Measurements from ENCODE around the gene RUNX3.

RUNX3 gene

DNA sequence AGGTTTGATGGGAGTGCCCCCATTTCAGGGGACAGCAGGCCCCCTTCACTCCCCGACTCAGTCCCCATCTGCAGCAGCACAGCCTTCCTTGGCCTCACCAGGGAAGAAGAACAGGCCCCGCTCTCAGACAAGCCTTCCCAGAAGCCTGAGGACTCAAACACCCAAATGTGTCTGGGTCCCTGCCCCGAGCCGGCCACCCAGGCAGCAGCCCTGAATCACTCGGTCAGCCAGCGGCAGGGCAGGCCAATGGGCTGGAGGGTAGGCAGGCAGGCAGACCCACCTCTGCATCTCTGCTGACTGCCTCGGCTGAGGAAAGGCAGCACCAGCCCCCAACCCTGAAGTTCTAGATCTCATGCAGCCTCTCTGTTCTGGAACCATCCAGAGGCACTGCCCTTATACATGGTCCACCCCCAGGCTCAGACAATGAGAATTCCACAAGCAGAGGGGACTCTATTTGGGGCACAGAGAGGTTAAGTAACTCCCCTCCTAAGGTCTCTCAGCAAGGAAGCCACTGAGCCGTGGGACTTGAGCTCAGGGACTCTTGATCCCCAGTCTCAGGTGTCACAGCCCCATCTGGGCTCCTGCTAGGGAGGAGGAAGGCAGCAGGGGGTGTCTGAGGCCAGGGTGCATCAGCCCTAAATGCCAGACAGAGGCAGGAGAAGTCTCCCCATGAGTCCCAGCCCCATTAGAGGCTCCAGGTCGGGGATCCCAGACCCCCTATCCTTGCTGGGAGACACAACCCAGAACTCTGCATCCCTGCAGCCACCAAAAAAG is 33.2 kb upstream of the RUNX3 start:
- no peak for DNase-seq

DNA sequence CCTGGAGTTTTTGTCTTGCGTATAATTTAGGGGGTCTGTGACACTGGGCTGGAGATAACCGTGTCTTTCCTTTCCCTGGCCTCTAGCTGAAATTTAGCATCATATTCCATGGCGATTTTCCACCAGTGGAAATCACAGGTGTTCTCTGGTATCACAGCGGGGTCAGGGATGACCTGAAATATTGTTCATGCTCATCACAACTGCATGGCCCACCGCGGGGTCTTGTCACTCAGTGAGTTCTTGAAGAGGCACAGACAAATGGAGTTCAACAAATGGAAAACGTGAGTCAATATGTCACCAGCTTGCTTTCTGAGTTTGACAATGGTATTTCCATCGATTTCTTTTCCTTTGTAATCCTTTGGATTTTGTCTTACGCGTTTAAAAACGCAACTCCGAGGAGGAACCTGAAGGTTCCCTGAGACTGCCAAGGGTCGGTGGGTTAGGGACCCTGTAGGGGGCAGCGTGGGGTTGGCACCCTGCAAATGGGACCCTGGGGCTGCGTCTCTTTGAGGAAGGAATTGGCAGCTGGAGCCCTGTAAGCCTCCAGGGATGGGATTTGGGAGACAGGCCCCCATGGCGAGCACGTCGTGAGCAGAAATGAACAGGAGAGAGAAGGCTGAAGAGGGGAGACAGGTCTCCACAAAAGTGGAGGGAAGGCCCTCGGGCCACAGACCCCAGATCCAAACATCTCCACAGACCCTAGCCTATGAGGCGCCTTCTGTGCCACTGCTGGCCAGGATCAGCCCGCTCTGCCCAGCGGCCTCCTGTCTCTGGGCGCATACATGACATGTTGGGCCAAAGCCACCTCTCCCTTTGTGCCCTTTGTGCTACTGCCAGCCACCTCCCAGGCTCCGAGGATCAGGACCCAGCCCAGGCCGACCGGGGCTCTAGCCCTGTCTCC is 32.1 kb upstream of the RUNX3 start:
- DNase-seq = no peak

DNA sequence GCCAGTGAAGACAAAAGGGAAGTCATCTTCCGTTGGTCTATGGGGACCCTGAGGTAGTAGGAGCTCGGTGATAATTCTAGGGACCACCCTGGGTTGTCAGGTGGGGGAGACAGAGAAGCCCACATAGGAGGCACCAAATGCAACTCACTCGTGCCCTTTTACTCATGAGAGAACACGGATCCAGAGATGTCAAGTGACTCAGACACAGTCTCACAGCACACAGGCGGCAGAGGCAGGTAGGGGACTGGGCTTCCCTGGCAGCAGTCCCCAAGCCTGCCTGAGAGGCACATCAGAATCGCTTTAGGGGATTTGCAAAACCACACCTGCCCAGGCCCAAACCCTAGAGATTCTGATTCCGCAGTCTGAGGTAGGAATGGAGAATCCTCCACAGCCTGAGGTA is 31.3 kb upstream of the RUNX3 start:
- DNase-seq = no peak

DNA sequence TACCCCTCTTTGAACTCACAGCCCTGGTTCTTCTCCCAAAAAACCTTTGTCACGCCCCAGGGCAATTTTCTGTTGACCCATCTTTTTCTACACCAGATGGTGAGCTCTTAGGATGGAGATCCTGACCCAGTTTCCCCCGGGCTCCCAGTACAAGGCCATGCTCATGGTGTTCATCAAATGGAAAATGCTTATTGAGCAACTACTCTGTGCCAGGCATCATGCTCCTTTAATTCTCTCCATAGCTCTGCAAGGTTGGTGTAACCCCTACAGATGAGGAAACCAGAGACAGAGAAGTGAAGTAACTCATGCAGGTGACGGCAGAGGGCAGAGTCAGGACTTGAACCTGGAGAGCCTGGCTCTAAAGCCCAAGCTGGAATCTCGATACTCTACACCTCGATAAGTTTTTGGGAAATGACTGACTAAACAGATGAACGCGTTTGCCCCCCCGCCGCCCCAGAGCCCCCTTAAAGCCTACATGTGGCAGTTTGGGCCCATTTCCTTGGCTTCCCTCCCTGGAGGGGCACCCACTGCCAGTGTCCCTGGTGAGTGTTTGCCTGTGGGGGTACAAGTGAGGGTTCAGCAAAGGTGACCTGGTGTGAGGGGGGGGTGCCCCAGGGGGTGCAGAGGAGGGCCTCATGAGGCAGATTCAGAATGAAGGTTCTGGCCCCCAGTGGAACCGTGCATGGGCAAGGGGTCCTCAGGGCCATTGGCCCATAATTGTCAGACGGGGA is 30.2 kb upstream of the RUNX3 start:
- DNase-seq = no peak

DNA sequence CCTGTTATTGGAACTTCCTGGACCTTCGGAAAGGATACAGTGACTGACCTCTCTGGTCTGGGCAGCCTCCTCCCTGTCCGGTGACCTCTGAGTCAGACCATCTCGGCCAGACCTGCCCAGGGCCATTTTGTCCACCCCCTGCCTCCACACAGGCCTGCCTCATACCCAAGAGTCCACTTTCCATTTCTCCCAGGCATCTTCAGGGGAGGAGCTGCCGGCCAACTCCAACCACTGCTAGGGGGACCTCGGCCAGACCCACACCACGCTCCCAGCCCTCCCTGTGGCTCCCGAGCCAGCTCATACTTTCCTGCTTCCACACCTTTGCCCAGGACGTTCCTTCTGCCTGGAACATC is 29.5 kb upstream of the RUNX3 start:
- no peak for DNase-seq

DNA sequence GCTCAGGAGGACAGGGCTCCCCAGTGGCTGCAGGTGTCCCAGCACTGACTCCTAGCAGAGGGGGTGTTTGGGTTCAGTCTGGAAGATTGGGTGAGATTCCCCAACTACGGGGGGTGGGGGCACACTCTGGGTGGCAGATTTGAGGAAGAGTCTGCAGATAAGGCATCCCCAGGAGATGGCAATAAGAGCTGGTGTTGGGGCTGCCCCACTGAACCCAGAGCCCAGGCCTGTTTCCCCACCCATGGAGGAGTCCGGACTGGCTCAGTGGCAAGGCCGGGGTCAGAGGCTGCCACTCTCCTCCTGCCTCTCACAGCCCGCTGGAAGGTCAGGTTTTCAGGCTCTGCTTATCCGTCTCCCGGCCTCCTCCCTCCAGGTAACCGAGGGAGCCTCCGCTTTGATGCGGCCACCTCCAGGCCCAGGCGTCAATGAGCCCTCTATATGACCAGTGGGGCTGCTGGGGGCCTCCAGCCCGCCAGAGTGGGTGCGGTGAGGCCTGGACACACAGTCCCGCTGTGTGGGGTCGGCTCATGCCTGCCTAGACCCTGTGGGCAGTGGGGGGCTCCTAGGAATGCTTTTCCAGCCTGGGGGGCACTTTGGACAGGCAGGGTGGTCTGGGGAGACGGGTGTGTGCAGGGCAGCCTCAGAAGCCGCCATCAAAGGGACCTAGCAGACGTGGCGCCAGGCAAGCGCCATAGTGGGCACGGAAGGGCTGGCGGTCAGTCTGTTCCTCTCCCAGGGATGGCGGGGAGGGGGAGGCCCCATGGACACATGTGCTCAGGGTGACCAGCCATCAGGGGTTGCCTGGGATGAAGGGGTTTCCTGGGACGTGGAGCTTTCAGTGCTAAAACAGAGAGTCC is 28.9 kb upstream of the RUNX3 start:
- no peak for DNase-seq

DNA sequence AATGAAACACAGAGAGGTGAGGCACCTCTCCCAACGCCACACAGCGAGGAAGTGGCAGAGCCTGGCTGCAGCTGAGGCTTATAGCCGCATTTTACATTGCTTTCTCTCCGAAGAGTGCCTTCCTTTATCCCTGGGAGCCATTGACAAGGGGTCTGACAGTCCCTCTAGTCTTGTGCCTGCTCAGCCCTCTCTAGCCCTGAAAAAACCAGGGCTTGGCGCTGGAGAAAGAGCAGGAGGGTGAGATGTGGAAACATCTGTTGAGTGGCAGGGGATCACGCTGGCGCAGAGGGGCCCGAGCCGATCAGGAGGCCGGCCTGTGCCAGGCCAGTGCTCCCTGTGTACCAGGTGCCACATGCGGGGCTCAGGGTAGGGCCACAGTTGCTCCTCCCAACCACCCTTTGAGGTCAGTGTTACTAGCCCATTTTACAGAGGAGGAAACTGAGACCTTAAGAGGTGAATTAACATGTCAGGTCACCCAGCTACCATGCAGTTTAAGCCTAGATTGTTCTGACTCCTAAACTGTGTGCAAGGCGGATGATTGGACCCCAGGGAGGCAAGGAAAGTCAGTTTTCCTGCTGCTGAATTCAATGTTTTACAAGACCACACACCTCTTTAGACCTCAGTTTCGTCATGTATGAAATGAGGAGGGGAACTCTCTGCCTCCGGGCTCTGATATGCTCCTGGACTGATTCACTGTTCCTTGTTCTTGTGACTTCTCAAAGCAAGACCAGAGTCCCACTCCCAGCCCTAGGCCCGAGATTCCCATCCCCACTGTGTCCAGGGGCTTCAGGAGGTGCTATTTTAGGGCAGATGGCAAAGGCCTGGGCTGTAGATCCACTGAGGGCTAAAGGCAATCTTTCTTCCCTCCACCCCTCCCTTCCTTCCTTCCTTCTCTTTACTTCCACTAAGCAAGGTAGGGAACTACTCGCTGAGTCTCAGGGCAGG is 28.0 kb upstream of the RUNX3 start:
- no peak for DNase-seq

DNA sequence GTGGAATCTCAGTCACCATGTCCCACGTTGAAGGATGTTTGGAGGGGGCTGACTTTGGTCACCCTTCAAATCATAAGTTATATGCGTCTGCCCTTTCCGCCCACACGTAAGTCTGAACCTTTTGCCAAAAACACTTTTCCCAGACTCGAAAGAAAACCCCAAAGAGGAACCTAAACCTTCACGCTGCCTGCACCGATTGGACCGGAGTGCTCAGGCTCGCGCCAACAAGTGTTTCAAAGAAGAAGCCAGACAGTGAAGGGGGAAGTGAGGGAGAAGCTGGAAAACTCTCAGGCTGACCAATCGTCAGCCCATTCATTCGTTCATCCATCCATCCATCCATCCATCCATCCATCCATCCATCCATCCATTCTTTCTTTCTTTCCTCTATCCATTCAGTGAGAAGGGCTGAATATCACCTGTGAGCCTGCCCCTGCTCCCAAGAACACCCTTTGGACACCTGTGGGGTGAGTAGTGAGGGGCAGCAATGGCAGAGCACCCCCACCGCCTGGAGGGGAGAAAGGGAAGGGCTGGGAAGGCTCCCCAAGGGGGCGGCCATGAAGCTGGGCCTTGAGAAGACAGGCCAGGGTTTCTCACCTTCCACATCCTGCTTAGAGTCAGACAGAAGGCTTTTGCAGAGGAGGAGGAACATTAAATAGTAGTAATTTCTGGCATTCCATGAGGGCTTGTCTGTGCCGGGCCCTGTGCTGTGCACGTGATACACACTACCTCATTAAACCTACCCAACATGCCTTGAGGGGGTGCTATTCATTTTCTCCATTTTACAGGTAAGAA is 27.1 kb upstream of the RUNX3 start:
- no peak for DNase-seq

DNA sequence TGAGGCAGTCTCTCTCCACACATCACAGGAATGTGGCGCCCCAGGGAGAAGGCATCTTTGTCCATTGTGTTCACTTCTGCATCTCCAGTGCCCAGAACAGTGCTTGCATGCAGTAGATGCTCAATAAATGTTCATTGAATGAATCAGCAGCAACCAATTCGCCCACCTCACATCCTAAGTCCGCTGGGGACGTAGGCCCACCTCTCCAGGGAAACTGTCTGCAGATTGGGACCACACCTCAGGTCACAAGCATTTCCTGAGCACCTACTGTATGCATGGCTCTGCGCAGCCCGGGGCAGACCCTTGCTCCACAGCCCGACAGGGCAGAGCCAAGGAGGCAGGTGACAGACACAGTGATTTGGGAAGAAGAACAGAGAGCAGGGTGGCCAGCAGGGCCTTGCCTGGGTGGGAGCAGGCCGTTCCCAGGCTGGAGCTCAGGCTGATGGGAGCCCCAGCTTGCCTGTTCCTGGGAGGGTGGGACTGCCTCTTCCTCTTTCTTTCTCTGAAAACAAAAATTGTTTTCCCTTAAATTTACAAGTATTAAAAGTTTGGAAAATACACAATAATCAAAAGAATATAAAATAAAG is 25.8 kb upstream of the RUNX3 start:
- no peak for DNase-seq

DNA sequence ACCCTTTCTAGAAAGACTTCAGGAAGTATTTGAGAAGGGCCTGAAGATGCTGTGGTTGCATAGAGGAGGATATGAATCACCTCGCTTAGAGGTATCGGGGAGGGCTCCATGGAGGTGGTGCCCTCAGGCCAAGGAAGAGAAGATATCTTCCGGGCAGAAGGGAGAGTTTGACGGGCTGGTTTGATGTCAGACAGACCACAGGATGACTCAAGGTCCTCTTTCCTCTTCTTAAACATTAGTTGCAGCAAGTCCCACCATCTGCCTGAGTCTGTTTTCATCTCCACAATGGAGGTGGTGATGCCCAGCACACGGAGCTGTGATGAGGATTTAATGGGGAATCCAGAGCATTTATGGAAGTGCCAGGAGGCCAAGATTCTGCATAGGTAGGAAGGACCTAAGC is 25.1 kb upstream of the RUNX3 start:
- DNase-seq = peak; percentile 62

DNA sequence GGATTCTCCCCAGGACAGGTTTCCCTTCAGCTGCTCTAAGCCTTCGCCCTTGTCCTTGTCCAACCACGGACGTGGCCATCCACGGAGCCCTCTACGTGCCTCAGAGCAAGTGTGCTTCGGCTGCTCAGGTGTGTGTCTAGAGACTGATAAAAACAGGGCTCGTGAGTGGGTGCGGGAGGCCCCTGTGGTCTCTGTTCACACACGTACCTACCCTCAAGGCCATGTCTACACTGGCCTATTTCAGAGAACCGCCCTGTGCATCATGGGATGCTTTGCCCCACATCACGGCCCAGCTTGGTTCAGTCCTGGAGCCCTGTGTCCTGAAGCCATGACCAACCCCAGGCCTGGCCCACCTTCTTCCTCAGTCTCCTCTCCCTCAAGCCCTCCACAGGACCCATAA is 24.6 kb upstream of the RUNX3 start:
- DNase-seq = no peak

DNA sequence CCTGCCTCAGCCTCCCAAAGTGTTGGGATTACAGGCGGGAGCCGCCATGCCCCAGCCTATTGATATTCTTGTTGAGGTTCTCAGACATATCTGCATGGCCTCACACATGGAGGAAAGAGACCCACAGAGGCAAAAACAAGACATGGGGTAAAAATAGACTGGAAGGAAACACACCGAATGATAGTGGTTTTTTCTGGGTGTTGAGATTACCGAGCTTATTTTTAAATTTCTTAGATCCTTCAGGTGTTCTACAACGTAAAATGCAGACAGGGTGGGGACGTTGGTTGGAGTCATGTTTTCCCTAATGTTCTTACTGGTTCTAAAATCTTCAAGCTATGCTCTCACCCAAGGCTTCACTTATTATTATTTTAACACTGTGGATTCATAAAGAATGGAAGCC is 23.9 kb upstream of the RUNX3 start:
- no peak for DNase-seq

DNA sequence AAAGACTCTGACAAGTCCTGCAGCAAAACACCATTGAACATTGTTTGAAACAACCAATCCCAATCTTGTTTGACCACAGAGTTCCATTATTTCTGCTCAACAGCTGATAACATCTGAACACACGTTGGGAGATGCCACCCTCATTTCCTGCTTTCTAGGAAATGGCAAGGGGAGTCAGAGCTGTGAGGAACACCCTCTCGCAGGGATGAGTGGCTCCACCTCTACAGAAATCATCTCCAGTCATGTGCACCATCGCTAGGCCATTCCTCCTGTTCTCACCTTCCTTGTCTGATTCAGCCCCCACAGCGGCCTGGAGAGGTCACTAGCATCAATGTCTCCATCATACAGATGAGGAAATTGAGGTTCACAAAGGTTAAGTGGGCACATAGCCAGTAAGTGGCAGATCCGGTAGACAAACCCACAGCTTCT is 22.4 kb upstream of the RUNX3 start:
- DNase-seq = no peak

DNA sequence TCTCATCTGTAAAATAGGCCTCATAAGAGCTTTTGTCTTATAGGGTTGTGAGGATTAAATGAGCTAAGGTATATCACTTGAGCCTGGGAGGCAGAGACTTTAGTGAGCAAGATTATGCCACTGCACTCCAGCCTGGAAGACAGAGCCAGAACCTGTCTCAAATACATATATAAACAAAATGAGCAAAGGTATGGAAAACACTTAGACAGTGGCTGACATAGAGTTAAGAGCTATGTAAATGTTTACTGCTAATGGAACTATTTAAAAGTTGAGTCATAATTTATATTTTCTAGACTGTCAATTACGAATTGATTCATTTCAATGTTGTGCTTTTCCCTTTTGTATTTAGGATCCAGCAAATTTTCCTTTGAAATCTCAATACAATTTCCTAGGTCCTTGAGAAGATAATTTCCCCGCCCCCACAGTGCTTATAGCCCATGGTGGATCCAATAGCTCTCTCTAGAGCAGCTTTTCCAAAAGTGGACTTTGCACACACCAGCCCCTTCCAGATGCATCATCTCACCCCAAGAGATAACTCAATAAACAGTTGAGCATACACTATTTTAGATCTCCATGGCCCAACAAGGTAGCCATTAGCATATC is 21.8 kb upstream of the RUNX3 start:
- no peak for DNase-seq

DNA sequence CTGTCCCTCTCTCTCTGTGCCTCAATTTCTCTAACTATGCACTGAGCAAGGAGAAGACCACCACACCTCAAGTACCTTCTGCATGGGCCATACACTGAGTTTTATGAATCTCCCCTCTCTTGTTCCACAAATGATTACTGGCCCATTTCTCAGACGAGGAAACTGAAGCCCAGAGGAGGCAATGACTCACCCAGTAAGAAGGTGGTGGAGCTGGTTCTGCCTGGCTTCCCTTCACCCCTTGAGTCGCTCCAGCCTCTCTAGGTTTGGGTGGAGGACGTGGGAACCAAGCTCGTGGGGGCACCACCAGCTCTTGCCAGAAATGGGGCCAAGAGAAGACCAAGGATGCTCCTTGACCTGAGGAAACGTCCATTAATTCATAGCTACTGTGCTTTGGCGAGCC is 21.3 kb upstream of the RUNX3 start:
- no peak for DNase-seq

DNA sequence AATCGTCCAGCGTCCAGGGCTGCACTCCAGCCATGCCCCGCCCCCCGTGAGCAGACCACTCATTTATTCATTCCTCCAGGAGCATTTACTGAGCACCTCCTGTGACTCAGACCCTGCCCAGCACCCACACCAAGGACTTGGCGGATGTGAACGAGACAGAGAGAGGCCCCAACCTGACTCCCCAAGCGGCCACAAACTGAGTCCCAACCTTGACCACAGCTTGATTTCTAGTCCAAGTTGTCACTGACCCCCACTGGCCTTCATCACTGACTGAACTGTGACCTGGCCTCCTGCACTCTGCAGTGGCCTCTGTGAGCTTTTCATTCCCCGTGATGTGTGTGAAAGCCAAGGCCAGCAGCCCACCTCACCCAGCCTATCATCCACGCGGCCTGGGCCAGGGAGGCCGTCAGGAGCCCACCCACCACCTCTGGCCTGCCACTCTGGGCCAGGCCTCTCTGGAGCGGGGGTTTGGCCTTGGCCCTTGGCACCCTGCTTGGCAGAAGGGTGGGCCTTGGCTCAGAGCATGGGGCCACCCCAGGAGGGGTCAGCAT is 19.3 kb upstream of the RUNX3 start:
- DNase-seq = no peak

DNA sequence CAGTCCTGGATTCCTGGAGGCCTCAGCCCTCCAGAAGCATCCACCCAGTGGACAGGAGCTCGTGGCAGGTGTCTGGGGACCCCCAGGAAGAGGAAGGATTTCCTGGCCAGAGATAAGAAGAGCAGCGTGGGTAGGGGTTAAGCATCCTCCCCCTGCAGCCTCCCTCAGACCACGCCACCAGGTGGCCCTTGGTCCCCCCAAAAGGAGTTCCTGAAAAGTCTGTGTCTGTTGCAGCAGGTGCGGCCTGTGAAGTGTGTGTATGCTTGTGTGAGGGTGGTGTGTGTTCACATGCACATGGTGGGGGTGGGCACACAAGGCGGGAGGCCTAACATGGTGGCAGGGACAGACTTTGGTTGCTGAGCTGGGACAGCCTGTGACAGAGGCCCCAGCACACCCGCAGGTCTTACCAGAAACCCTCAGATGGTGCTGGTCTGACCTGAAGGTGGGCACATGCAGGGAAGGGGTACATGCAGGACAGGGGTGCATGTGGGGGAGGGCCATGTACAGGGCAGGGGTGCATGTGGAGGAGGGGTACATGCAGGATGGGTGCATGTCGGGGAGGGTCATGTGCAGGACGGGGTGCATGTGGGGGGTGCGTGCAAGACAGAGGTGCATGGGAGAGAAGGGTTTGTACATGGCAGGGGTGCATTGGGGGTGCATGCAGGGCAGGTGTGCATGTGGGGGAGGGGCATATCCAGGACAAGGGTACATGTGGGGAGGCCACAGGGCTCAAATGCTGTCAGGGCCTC is 18.2 kb upstream of the RUNX3 start:
- no peak for DNase-seq

DNA sequence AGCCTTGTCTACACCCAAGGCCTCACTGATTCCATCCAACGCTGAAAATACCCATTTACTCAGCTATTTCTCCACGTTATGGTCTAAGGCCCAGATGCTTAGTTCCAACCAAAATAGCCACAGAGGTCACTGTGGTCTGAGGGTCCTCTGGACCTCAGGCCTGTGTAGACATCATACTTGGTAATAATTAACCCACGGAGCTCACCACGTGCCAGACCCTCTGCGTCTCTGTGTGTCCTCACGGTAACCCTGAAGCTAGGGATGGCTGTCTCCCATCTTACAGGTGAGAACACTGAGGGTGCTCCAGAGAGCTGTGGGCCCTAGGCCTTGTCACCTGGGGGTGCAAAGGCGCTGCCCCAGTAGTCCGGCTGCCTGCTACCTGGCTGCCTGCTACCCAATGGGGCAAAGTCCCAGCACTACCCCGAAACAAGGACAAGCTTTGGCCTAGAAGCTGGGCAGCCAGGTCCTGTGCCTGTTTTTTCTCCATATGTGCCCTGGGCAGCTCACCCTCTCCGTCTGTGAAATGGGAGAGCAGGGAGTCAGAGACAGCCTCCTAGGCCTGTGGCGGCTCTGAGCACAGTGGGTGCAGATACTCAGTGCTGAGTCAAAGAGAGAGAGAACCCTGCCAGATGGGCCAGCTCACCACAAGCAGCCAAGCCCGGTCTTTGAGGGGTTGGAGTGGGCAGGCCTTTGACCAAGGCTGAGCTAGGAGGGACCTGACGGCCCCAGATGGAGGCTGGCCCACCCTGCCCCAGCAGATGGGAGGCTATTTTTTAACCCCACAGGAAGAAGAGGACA is 17.0 kb upstream of the RUNX3 start:
- DNase-seq = no peak
